ENCODE data around the gene TMEM108.
A peak's percentile ranks its signal among the peaks of the same experiment; 100 is the strongest.

Gene TMEM108

GRCh38 chr3:133169331-133170068, 131.3 kb downstream of the TMEM108 start:
- H3K4me3 Mint-ChIP-seq: no peak overlapping the region
- no peak overlapping the region for H3K27ac Mint-ChIP-seq
- no peaks in the 10 kb centered on the region for H3K9me3 Mint-ChIP-seq
- DNase-seq (ENCODE audit: low spot score): no peak
- no peaks in the 10 kb centered on the region for H3K36me3 Mint-ChIP-seq (ENCODE audit: low read depth)
- no peaks in the 10 kb centered on the region for H3K27me3 Mint-ChIP-seq (ENCODE audit: low read depth)
- no peaks in the 10 kb centered on the region for H3K4me1 Mint-ChIP-seq (ENCODE audit: low read depth)

GRCh38 chr3:133171831-133172230, 133.6 kb downstream of the TMEM108 start:
- no peak for DNase-seq (ENCODE audit: low spot score)
- Mint-ChIP-seq H3K27me3 (ENCODE audit: low read depth) (no peaks in the 10 kb centered on the region), H3K4me1 (ENCODE audit: low read depth) (no peaks in the 10 kb centered on the region), H3K36me3 (ENCODE audit: low read depth) (no peaks in the 10 kb centered on the region), H3K4me3 (no peak overlapping the region), H3K9me3 (no peaks in the 10 kb centered on the region), H3K27ac (no peak overlapping the region)

- no peak for DNase-seq (ENCODE audit: low spot score)
- Mint-ChIP-seq H3K27ac (no peak overlapping the region), H3K9me3 (no peaks in the 10 kb centered on the region), H3K27me3 (ENCODE audit: low read depth) (peaks cover 2% of the 10 kb centered on the region), H3K36me3 (ENCODE audit: low read depth) (no peaks in the 10 kb centered on the region), H3K4me1 (ENCODE audit: low read depth) (no peaks in the 10 kb centered on the region), H3K4me3 (no peak overlapping the region)
These were observed 143.4 kb downstream of the TMEM108 start for GRCh38 chr3:133181392-133182150.

- peaks cover 5% of the 10 kb centered on the region for H3K27me3 Mint-ChIP-seq (ENCODE audit: low read depth)
- no peaks in the 10 kb centered on the region for H3K36me3 Mint-ChIP-seq (ENCODE audit: low read depth)
- no peak for DNase-seq (ENCODE audit: low spot score)
- no peak overlapping the region for H3K4me3 Mint-ChIP-seq
- no peaks in the 10 kb centered on the region for H3K9me3 Mint-ChIP-seq
- H3K27ac Mint-ChIP-seq: no peak overlapping the region
- no peaks in the 10 kb centered on the region for H3K4me1 Mint-ChIP-seq (ENCODE audit: low read depth)
These were observed 149.7 kb downstream of the TMEM108 start for GRCh38 chr3:133187870-133188379.

- no peak overlapping the region for H3K4me3 Mint-ChIP-seq
- no peak overlapping the region for H3K27ac Mint-ChIP-seq
- DNase-seq (ENCODE audit: low spot score): no peak
- H3K4me1 Mint-ChIP-seq (ENCODE audit: low read depth): no peaks in the 10 kb centered on the region
- no peaks in the 10 kb centered on the region for H3K9me3 Mint-ChIP-seq
- H3K27me3 Mint-ChIP-seq (ENCODE audit: low read depth): peaks cover 5% of the 10 kb centered on the region
- H3K36me3 Mint-ChIP-seq (ENCODE audit: low read depth): no peaks in the 10 kb centered on the region
These were observed 150.8 kb downstream of the TMEM108 start for GRCh38 chr3:133188996-133189395.

GRCh38 chr3:133189893-133190292, 151.7 kb downstream of the TMEM108 start:
- no peaks in the 10 kb centered on the region for H3K36me3 Mint-ChIP-seq (ENCODE audit: low read depth)
- H3K27me3 Mint-ChIP-seq (ENCODE audit: low read depth): peaks cover 5% of the 10 kb centered on the region
- no peak for DNase-seq (ENCODE audit: low spot score)
- H3K27ac Mint-ChIP-seq: no peak overlapping the region
- H3K4me3 Mint-ChIP-seq: no peak overlapping the region
- H3K4me1 Mint-ChIP-seq (ENCODE audit: low read depth): no peaks in the 10 kb centered on the region
- no peaks in the 10 kb centered on the region for H3K9me3 Mint-ChIP-seq

- no peak overlapping the region for H3K4me3 Mint-ChIP-seq
- H3K36me3 Mint-ChIP-seq (ENCODE audit: low read depth): no peaks in the 10 kb centered on the region
- no peak for DNase-seq (ENCODE audit: low spot score)
- H3K4me1 Mint-ChIP-seq (ENCODE audit: low read depth): no peaks in the 10 kb centered on the region
- H3K27ac Mint-ChIP-seq: no peak overlapping the region
- no peaks in the 10 kb centered on the region for H3K9me3 Mint-ChIP-seq
- H3K27me3 Mint-ChIP-seq (ENCODE audit: low read depth): peaks cover 3% of the 10 kb centered on the region
These were observed 153.6 kb downstream of the TMEM108 start for GRCh38 chr3:133191818-133192217.

GRCh38 chr3:133192363-133192945, 154.3 kb downstream of the TMEM108 start:
- no peak for DNase-seq (ENCODE audit: low spot score)
- no peaks in the 10 kb centered on the region for H3K36me3 Mint-ChIP-seq (ENCODE audit: low read depth)
- H3K4me1 Mint-ChIP-seq (ENCODE audit: low read depth): no peaks in the 10 kb centered on the region
- no peak overlapping the region for H3K27ac Mint-ChIP-seq
- no peak overlapping the region for H3K4me3 Mint-ChIP-seq
- no peaks in the 10 kb centered on the region for H3K9me3 Mint-ChIP-seq
- H3K27me3 Mint-ChIP-seq (ENCODE audit: low read depth): peaks cover 3% of the 10 kb centered on the region

GRCh38 chr3:133192967-133193366, 154.8 kb downstream of the TMEM108 start:
- H3K4me1 Mint-ChIP-seq (ENCODE audit: low read depth): no peaks in the 10 kb centered on the region
- H3K9me3 Mint-ChIP-seq: no peaks in the 10 kb centered on the region
- no peak overlapping the region for H3K27ac Mint-ChIP-seq
- H3K4me3 Mint-ChIP-seq: no peak overlapping the region
- no peaks in the 10 kb centered on the region for H3K36me3 Mint-ChIP-seq (ENCODE audit: low read depth)
- peaks cover 3% of the 10 kb centered on the region for H3K27me3 Mint-ChIP-seq (ENCODE audit: low read depth)
- DNase-seq (ENCODE audit: low spot score): no peak

GRCh38 chr3:133196527-133196926, 158.3 kb downstream of the TMEM108 start:
- no peak for DNase-seq (ENCODE audit: low spot score)
- H3K36me3 Mint-ChIP-seq (ENCODE audit: low read depth): no peaks in the 10 kb centered on the region
- no peak overlapping the region for H3K4me3 Mint-ChIP-seq
- no peaks in the 10 kb centered on the region for H3K4me1 Mint-ChIP-seq (ENCODE audit: low read depth)
- H3K27me3 Mint-ChIP-seq (ENCODE audit: low read depth): peaks cover 7% of the 10 kb centered on the region
- no peak overlapping the region for H3K27ac Mint-ChIP-seq
- H3K9me3 Mint-ChIP-seq: peaks cover 2% of the 10 kb centered on the region

- H3K4me3 Mint-ChIP-seq: no peak overlapping the region
- peaks cover 6% of the 10 kb centered on the region for H3K9me3 Mint-ChIP-seq
- no peaks in the 10 kb centered on the region for H3K36me3 Mint-ChIP-seq (ENCODE audit: low read depth)
- DNase-seq (ENCODE audit: low spot score): no peak
- peaks cover 4% of the 10 kb centered on the region for H3K27me3 Mint-ChIP-seq (ENCODE audit: low read depth)
- H3K4me1 Mint-ChIP-seq (ENCODE audit: low read depth): no peaks in the 10 kb centered on the region
- no peak overlapping the region for H3K27ac Mint-ChIP-seq
These were observed 159.4 kb downstream of the TMEM108 start for GRCh38 chr3:133197619-133198018.

GRCh38 chr3:133206921-133207320, 168.7 kb downstream of the TMEM108 start:
- H3K4me1 Mint-ChIP-seq (ENCODE audit: low read depth): peaks cover 22% of the 10 kb centered on the region
- no peak overlapping the region for H3K27ac Mint-ChIP-seq
- no peak overlapping the region for H3K4me3 Mint-ChIP-seq
- no peaks in the 10 kb centered on the region for H3K36me3 Mint-ChIP-seq (ENCODE audit: low read depth)
- H3K9me3 Mint-ChIP-seq: peaks cover 6% of the 10 kb centered on the region
- no peak for DNase-seq (ENCODE audit: low spot score)
- peaks cover 24% of the 10 kb centered on the region for H3K27me3 Mint-ChIP-seq (ENCODE audit: low read depth)

- H3K4me3 Mint-ChIP-seq: no peak overlapping the region
These were observed 170.0 kb downstream of the TMEM108 start for GRCh38 chr3:133208184-133208583.

GRCh38 chr3:133209871-133210550, 171.8 kb downstream of the TMEM108 start:
- no peaks in the 10 kb centered on the region for H3K36me3 Mint-ChIP-seq (ENCODE audit: low read depth)
- peaks cover 22% of the 10 kb centered on the region for H3K4me1 Mint-ChIP-seq (ENCODE audit: low read depth)
- no peaks in the 10 kb centered on the region for H3K9me3 Mint-ChIP-seq
- H3K27ac Mint-ChIP-seq: no peak overlapping the region
- H3K4me3 Mint-ChIP-seq: no peak overlapping the region
- peak; percentile 32 for DNase-seq (ENCODE audit: low spot score)
- peaks cover 10% of the 10 kb centered on the region for H3K27me3 Mint-ChIP-seq (ENCODE audit: low read depth)

More at GRCh38 chr3:133208184-133208583, 170.0 kb downstream of the TMEM108 start:
- no peak for DNase-seq (ENCODE audit: low spot score)
- H3K36me3 Mint-ChIP-seq (ENCODE audit: low read depth): no peaks in the 10 kb centered on the region
- peaks cover 22% of the 10 kb centered on the region for H3K4me1 Mint-ChIP-seq (ENCODE audit: low read depth)
- H3K27me3 Mint-ChIP-seq (ENCODE audit: low read depth): peaks cover 19% of the 10 kb centered on the region
- peaks cover 5% of the 10 kb centered on the region for H3K9me3 Mint-ChIP-seq
- no peak overlapping the region for H3K27ac Mint-ChIP-seq
